ENCODE measurements around the gene UMODL1. TPM values are rescaled to one million over a fixed set of nuclear protein-coding genes. Genes with fewer than 3 reads are reported as not detected.

UMODL1 gene
- total RNA-seq, 6 donors from 2014 or later: 0.07 to 6.3 (median 0.59) TPM; not detected in 1

GRCh38 chr21:42061195-42061985 lies 9.7 kb upstream of the UMODL1 start:
- WGBS, 2 donors: 58 to 75% methylated on average over 16 to 20 of the region's 20 CpGs
- Histone ChIP-seq H3K4me3 (no peak overlapping the region), H3K36me3 (no peaks in the 10 kb centered on the region), H3K27ac (peak overlapping the region in 3 of 4 donors; percentile 33 to 76 (median 42)), H3K4me1 (peaks cover 26 to 69% (median 57%) of the 10 kb centered on the region in 4 donors), H3K27me3 (no peaks in the 10 kb centered on the region), H3K9me3 (no peaks in the 10 kb centered on the region)
- peak in 1 of 2 donors; percentile 60 for DNase-seq
- ATAC-seq (ENCODE audit: low FRiP score in 2 of 2): peak in 1 of 2 donors; percentile 66
- TF ChIP-seq, protein P1, sequence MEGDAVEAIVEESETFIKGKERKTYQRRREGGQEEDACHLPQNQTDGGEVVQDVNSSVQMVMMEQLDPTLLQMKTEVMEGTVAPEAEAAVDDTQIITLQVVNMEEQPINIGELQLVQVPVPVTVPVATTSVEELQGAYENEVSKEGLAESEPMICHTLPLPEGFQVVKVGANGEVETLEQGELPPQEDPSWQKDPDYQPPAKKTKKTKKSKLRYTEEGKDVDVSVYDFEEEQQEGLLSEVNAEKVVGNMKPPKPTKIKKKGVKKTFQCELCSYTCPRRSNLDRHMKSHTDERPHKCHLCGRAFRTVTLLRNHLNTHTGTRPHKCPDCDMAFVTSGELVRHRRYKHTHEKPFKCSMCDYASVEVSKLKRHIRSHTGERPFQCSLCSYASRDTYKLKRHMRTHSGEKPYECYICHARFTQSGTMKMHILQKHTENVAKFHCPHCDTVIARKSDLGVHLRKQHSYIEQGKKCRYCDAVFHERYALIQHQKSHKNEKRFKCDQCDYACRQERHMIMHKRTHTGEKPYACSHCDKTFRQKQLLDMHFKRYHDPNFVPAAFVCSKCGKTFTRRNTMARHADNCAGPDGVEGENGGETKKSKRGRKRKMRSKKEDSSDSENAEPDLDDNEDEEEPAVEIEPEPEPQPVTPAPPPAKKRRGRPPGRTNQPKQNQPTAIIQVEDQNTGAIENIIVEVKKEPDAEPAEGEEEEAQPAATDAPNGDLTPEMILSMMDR (IDR thresholded peaks at IDR 0.05): no peak
- no peak for TF ChIP-seq EP300 (IDR thresholded peaks at IDR 0.05)
- no peak for TF ChIP-seq POLR2A (IDR thresholded peaks at IDR 0.05)
- no peak for TF ChIP-seq POLR2AphosphoS5 (IDR thresholded peaks at IDR 0.05)

DNA sequence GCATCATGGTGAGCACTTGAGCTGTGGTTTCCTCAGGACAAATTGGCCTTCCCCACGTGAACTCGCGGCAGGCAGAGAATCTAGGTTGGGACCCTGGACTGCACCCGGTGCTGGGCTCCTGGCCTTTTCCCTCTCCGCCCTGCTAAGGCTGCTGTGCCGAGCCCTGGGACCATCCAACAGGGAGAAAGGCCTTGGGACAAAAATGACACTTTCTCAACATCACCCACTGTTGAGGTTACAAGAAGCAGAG lies 9.2 kb upstream of the UMODL1 start:
- H3K4me1 ChIP-seq: peaks cover 20 to 64% (median 53%) of the 10 kb centered on the region in 4 donors
- H3K27ac ChIP-seq: peak overlapping the region in 3 of 4 donors; percentile 33 to 76 (median 42)
- no peak for TF ChIP-seq POLR2AphosphoS5 (IDR thresholded peaks at IDR 0.05)
- TF ChIP-seq EP300 (IDR thresholded peaks at IDR 0.05): no peak
- TF ChIP-seq, protein P1 (IDR thresholded peaks at IDR 0.05): no peak
- no peak for TF ChIP-seq POLR2A (IDR thresholded peaks at IDR 0.05)
- no peak overlapping the region for H3K4me3 ChIP-seq
- ATAC-seq (ENCODE audit: low FRiP score in 2 of 2) (no peak), DNase-seq (no peak)
- H3K36me3 ChIP-seq: no peaks in the 10 kb centered on the region
- 76 to 87% methylated on average over 6 of the region's 6 CpGs for WGBS, 2 donors
- H3K9me3 ChIP-seq: no peaks in the 10 kb centered on the region
- no peaks in the 10 kb centered on the region for H3K27me3 ChIP-seq

DNA sequence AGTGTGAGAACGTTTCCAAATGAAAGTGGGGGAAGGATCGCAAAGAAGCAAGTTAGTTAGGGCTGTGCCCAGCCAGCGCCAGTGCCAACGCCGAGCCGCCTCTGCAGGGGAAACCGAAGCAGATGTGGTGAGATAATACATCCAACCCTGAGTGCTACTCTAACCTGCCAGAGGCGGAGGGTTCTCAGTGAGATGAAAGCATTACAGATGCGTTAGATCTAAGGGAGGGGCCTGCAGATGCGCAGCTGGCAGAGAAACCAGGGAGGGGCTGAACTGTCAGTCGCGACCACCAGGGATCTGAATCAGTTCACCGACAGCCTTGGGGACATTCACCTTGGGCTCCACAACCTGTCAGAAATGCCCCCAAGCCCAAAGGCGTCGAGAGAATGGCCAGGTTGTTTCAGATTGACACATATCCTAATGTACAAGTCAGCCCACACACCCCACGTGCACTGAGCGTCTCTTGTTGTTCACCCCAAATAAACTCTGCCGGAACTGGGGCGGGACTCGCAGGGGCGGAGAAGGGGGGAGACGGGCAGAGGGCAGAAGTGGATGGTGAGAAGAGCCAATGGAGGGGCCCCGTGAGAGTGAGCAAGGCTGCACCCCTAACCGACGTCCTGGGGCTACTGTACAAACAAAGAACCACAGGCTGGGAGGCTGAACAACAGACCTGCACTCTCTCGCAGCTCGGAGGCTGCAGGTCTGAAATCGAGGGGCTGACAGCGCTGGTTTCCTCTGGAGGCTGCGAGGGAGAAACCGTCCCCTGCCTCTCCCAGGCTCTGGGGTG lies 8.7 kb upstream of the UMODL1 start:
- ATAC-seq (ENCODE audit: low FRiP score in 2 of 2): peak; percentile 38 to 53
- 44 to 51% methylated on average over 26 to 31 of the region's 31 CpGs for WGBS, 2 donors

GRCh38 chr21:42063191-42063570 lies 7.9 kb upstream of the UMODL1 start:
- 17 to 25% methylated on average over 2 to 4 of the region's 4 CpGs for WGBS, 2 donors
- H3K27ac ChIP-seq: peak overlapping the region in 3 of 4 donors; percentile 22 to 76 (median 22)
- H3K4me1 ChIP-seq: peaks cover 8 to 51% (median 41%) of the 10 kb centered on the region in 4 donors
- peak in 1 of 2 donors; percentile 63 for DNase-seq
- no peaks in the 10 kb centered on the region for H3K9me3 ChIP-seq
- no peaks in the 10 kb centered on the region for H3K27me3 ChIP-seq
- no peak for TF ChIP-seq POLR2AphosphoS5 (IDR thresholded peaks at IDR 0.05)
- TF ChIP-seq, protein P1 (IDR thresholded peaks at IDR 0.05): no peak
- no peak for TF ChIP-seq POLR2A (IDR thresholded peaks at IDR 0.05)
- no peak for TF ChIP-seq EP300 (IDR thresholded peaks at IDR 0.05)
- peak in 1 of 2 donors; percentile 40 for ATAC-seq (ENCODE audit: low FRiP score in 2 of 2)
- no peaks in the 10 kb centered on the region for H3K36me3 ChIP-seq
- H3K4me3 ChIP-seq: peak overlapping the region in 1 of 4 donors; percentile 21

More for the DNA sequence above, 8.7 kb upstream of the UMODL1 start:
- Histone ChIP-seq H3K36me3 (no peaks in the 10 kb centered on the region), H3K4me3 (peak overlapping the region in 1 of 4 donors; percentile 21), H3K27me3 (no peaks in the 10 kb centered on the region), H3K9me3 (no peaks in the 10 kb centered on the region), H3K27ac (peak overlapping the region in 3 of 4 donors; percentile 33 to 76 (median 42)), H3K4me1 (peaks cover 15 to 59% (median 48%) of the 10 kb centered on the region in 4 donors)
- TF ChIP-seq POLR2AphosphoS5 (IDR thresholded peaks at IDR 0.05) (no peak), POLR2A (IDR thresholded peaks at IDR 0.05) (peak in 1 of 4 donors; percentile 46)
- DNase-seq: peak; percentile 72 to 81
